ENCODE results near the gene OTULIN.
A peak's percentile ranks its signal among the peaks of the same experiment; 100 is the strongest.

The OTULIN gene

GRCh38 chr5:14741801-14742440 is 77.4 kb downstream of the OTULIN start:
- no peak for DNase-seq (ENCODE audit: low read depth)

- no peak for DNase-seq (ENCODE audit: low read depth)
Measured at GRCh38 chr5:14742498-14742897, 78.0 kb downstream of the OTULIN start.

- peak; percentile 24 for DNase-seq (ENCODE audit: low read depth)
Measured at GRCh38 chr5:14743601-14744295, 79.2 kb downstream of the OTULIN start.

- DNase-seq (ENCODE audit: low read depth): no peak
Measured at GRCh38 chr5:14744296-14745187, 80.0 kb downstream of the OTULIN start.

- no peak for DNase-seq (ENCODE audit: low read depth)
Measured at GRCh38 chr5:14745188-14745563, 80.7 kb downstream of the OTULIN start.

GRCh38 chr5:14745753-14746152 is 81.2 kb downstream of the OTULIN start:
- no peak for DNase-seq (ENCODE audit: low read depth)

- DNase-seq (ENCODE audit: low read depth): no peak
Measured at GRCh38 chr5:14748180-14748900, 83.8 kb downstream of the OTULIN start.

Data from non-pigmented ciliary epithelial cell (primary cell).